SU-DHL-6 (cell line): ENCODE data around the gene SUGCT.

Source experiments
- H2AFZ ChIP-seq: fragments of 200-600 bp; sonication (generic); 2 replicates; pipeline ENCODE4 v1.6.1; 2014; ENCODE audit warnings: low read depth, mild to moderate bottlenecking, moderate library complexity, mixed read lengths, antibody characterized with exemption, low read length; ENCODE audit not compliant: severe bottlenecking
- H3F3A ChIP-seq: fragments of 200-600 bp; shearing (Covaris generic); 2 replicates; pipeline ENCODE4 v1.6.0; 2016; ENCODE audit warnings: antibody characterized with exemption, mild to moderate bottlenecking; ENCODE audit not compliant: insufficient read depth
- H3K27ac ChIP-seq: fragments of 200-600 bp; sonication (generic); 2 replicates; pipeline ENCODE4 v1.5.1; 2016; ENCODE audit warnings: low read depth, mild to moderate bottlenecking, low read length, moderate library complexity, mixed read lengths
- H3K27me3 ChIP-seq: fragments of 200-600 bp; sonication (generic), shearing (Covaris generic); 2 replicates; pipeline ENCODE4 v1.6.0; 2014; ENCODE audit warnings: mild to moderate bottlenecking, low read length
- H3K36me3 ChIP-seq: fragments of 200-600 bp; sonication (generic); 2 replicates; pipeline ENCODE4 v1.6.1; 2014; ENCODE audit warnings: mild to moderate bottlenecking, low read length, mixed read lengths
- H3K4me2 ChIP-seq: fragments of 300-600, 200-600 bp; shearing (Covaris generic), sonication (generic); 2 replicates; pipeline ENCODE4 v1.6.0; 2014; ENCODE audit warnings: low read length, low read depth, mild to moderate bottlenecking; ENCODE audit not compliant: poor library complexity, severe bottlenecking
- H3K4me3 ChIP-seq: fragments of 200-600 bp; sonication (generic); 2 replicates; pipeline ENCODE4 v1.5.1; 2014; ENCODE audit warnings: antibody characterized with exemption, low read length, mild to moderate bottlenecking, mixed read lengths; ENCODE audit not compliant: insufficient read depth, poor library complexity, severe bottlenecking
- H3K79me2 ChIP-seq: fragments of 200-600 bp; sonication (generic); 2 replicates; pipeline ENCODE4 v1.6.1; 2014; ENCODE audit warnings: mild to moderate bottlenecking, low read length, moderate library complexity; ENCODE audit not compliant: insufficient read depth
- H3K9ac ChIP-seq: fragments of 200-600 bp; sonication (generic); 2 replicates; pipeline ENCODE4 v1.7.0; 2014; ENCODE audit warnings: mild to moderate bottlenecking, low read length
- H3K9me2 ChIP-seq: fragments of 200-600 bp; sonication (generic); replicated peaks from 2 replicates; pipeline ENCODE4 v1.6.1; 2014; ENCODE audit warnings: low read length; ENCODE audit not compliant: insufficient read depth
- H3K9me3 ChIP-seq: fragments of 200-600 bp; sonication (generic); 2 replicates; pipeline ENCODE4 v1.6.1; 2014; ENCODE audit warnings: low read length, mixed read lengths; ENCODE audit not compliant: insufficient read depth
- H4K20me1 ChIP-seq: fragments of 200-600 bp; sonication (generic); 2 replicates; pipeline ENCODE4 v1.6.1; 2014; ENCODE audit warnings: low read depth, mild to moderate bottlenecking, antibody characterized with exemption, low read length, moderate library complexity, mixed read lengths
- CTCF ChIP-seq: fragments of 200-600 bp; sonication (generic); IDR thresholded peaks from one replicate; pipeline ENCODE4 v1.5.1; 2017; ENCODE audit warnings: antibody characterized with exemption, mild to moderate bottlenecking, low read length, moderate library complexity; ENCODE audit not compliant: insufficient read depth, poor library complexity, severe bottlenecking
- EZH2phosphoT487 ChIP-seq: fragments of 200-600 bp; sonication (generic), shearing (Covaris generic); conservative IDR thresholded peaks from 2 replicates; pipeline ENCODE4 v1.6.1; 2018; ENCODE audit warnings: mild to moderate bottlenecking, antibody characterized with exemption, low read length, moderate library complexity, mixed read lengths

SUGCT gene

GRCh38 chr7:40419806-40420205 lies 285.0 kb downstream of the SUGCT start:
- Histone ChIP-seq H3K4me2 (no peak overlapping the region), H3K9me2 (no peaks in the 10 kb centered on the region), H3K79me2 (no peaks in the 10 kb centered on the region), H3K9me3 (no peaks in the 10 kb centered on the region), H3F3A (no peaks in the 10 kb centered on the region), H3K9ac (no peak overlapping the region), H3K27ac (no peak overlapping the region), H4K20me1 (no peaks in the 10 kb centered on the region; the same call in 1 of the 2 replicates), H3K27me3 (no peaks in the 10 kb centered on the region), H2AFZ (no peak overlapping the region), H3K36me3 (no peaks in the 10 kb centered on the region; the same call in 1 of the 2 replicates), H3K4me3 (no peak overlapping the region)
- TF ChIP-seq CTCF, result no peak
- no peak for TF ChIP-seq EZH2phosphoT487

DNA sequence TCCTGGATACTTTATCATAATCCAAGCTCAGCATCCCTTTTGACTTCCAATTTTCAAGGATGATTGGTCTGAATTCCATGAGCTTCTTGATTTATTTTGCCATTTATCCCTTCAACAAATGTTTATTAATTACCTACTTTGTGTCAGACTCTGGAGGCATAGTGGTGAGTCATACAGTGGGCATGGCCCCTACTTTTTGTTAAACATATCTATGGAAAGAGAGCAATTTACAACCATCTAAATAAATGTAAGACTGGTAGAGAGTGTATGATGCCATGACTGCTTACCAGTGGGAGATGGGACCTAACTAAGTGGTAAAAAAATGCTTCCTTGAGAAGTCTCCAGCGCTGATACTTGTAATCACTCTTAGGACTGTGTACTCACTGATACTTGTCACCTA lies 286.6 kb downstream of the SUGCT start:
- no peak overlapping the region for H3K4me2 ChIP-seq
- no peak overlapping the region for H2AFZ ChIP-seq
- no peak overlapping the region for H3K9ac ChIP-seq
- no peaks in the 10 kb centered on the region for H3K9me3 ChIP-seq
- no peaks in the 10 kb centered on the region for H3K79me2 ChIP-seq
- no peak overlapping the region for H3K4me3 ChIP-seq
- TF ChIP-seq EZH2phosphoT487 (no peak), CTCF (no peak)
- H4K20me1 ChIP-seq, result no peaks in the 10 kb centered on the region
- H3K9me2 ChIP-seq, result no peaks in the 10 kb centered on the region
- no peaks in the 10 kb centered on the region for H3K27me3 ChIP-seq
- H3K36me3 ChIP-seq, result no peaks in the 10 kb centered on the region
- no peaks in the 10 kb centered on the region for H3F3A ChIP-seq
- H3K27ac ChIP-seq, result no peak overlapping the region

GRCh38 chr7:40425696-40426095 lies 290.9 kb downstream of the SUGCT start:
- Histone ChIP-seq H3K36me3 (no peaks in the 10 kb centered on the region), H2AFZ (no peak overlapping the region)

More at GRCh38 chr7:40425696-40426095, 290.9 kb downstream of the SUGCT start:
- H3K9ac ChIP-seq, result no peak overlapping the region
- no peak overlapping the region for H3K4me3 ChIP-seq
- no peak overlapping the region for H3K27ac ChIP-seq
- no peaks in the 10 kb centered on the region for H4K20me1 ChIP-seq
- no peaks in the 10 kb centered on the region for H3K9me2 ChIP-seq
- no peaks in the 10 kb centered on the region for H3K79me2 ChIP-seq
- no peaks in the 10 kb centered on the region for H3K27me3 ChIP-seq
- H3K9me3 ChIP-seq, result no peaks in the 10 kb centered on the region
- no peaks in the 10 kb centered on the region for H3F3A ChIP-seq
- TF ChIP-seq CTCF (no peak), EZH2phosphoT487 (no peak)
- H3K4me2 ChIP-seq, result no peak overlapping the region
